A549 (cell line): ENCODE data around the gene ARFGAP2. TPM values are rescaled to one million over a fixed set of nuclear protein-coding genes. Genes with fewer than 3 reads are reported as not detected.

ENCODE experiments used
- ATAC-seq, 2 experiments: fragments of 200-7000 bp in 1 of 2; fragments of >200 bp in 1 of 2; cut with Nextera tagmentation in 1 of 2; cut with Tn5 transposase in 1 of 2; 3 replicates each; pipeline versions ENCODE4 v1.8.0 to v1.9.1; 2018 to 2020; ENCODE audit warnings: mild to moderate bottlenecking in 1 of 2, moderate library complexity in 1 of 2
- CTCF ChIA-PET: fragments of 300-600 bp; sonication (Branson Sonifier 250); formaldehyde crosslinking; extraction: SDS; loops from one replicate; lab custom pipeline; 2021; ENCODE audit warnings: antibody characterized with exemption, inconsistent platforms; lab: Yijun Ruan, JAX
- POLR2A ChIA-PET: fragments of 350-600 bp; formaldehyde crosslinking; extraction: SDS; loops from one replicate; lab custom pipeline; 2021; ENCODE audit warnings: antibody characterized with exemption, inconsistent platforms; lab: Yijun Ruan, JAX
- DNase-seq, 2 experiments: peaks; one replicate each; pipeline versions ENCODE4 v3.0.0 to v3.0.0-alpha.2; 2011 to 2016; ENCODE audit warnings: low read depth in 1 of 2, low spot score in 1 of 2
- FAIRE-seq: peaks from 2 replicates; lab custom pipeline; 2011; peaks lifted over from hg19 to GRCh38; lab: Jason Lieb, UNC
- H3K27ac ChIP-seq, 2 experiments: fragments of >200 bp; sonication (Bioruptor Twin); formaldehyde crosslinking; 3 replicates each; pipeline ENCODE4 v1.5.1; 2016 to 2017
- H3K4me1 ChIP-seq: fragments of >200 bp; sonication (Bioruptor Twin); formaldehyde crosslinking; 3 replicates; pipeline ENCODE4 v1.6.1; 2016
- H3K4me2 ChIP-seq: fragments of >200 bp; sonication (Bioruptor Twin); formaldehyde crosslinking; 3 replicates; pipeline ENCODE4 v1.6.1; 2016
- H3K4me3 ChIP-seq: fragments of >200 bp; sonication (Bioruptor Twin); formaldehyde crosslinking; 3 replicates; pipeline ENCODE4 v1.5.1; 2016
- H3K9me3 ChIP-seq: fragments of >200 bp; sonication (Bioruptor Twin); formaldehyde crosslinking; 3 replicates; pipeline ENCODE4 v1.6.1; 2016
- CHD2 ChIP-seq: fragments of 150-350 bp; IDR thresholded peaks from 2 replicates; pipeline ENCODE4 v1.6.1; 2014; ENCODE audit warnings: low read length; ENCODE audit not compliant: partially characterized antibody
- EHF ChIP-seq: fragments of 250-450 bp; sonication (Bioruptor Pico); IDR thresholded peaks from 2 replicates; pipeline ENCODE4 v1.5.0; 2020; ENCODE audit warnings: mild to moderate bottlenecking
- ESRRA ChIP-seq: fragments of 150-350 bp; IDR thresholded peaks from 2 replicates; pipeline ENCODE4 v1.6.1; 2014; ENCODE audit warnings: mild to moderate bottlenecking, low read length, borderline replicate concordance
- FOSL2 ChIP-seq, 2 experiments: fragments of 450-650 bp in 1 of 2; fragments of >200 bp in 1 of 2; sonication (Bioruptor Twin) in 1 of 2; formaldehyde crosslinking; IDR thresholded peaks; 2 replicates each; pipeline versions ENCODE4 v1.5.0 to v1.6.1; 2016 to 2020; ENCODE audit warnings: mild to moderate bottlenecking in 1 of 2, moderate library complexity in 1 of 2
- HOXA7 ChIP-seq: fragments of 250-450 bp; sonication (Bioruptor Pico); IDR thresholded peaks from 2 replicates; pipeline ENCODE4 v1.5.0; 2020; ENCODE audit warnings: mild to moderate bottlenecking, moderate library complexity
- JUNB ChIP-seq: fragments of >200 bp; sonication (Bioruptor Twin); formaldehyde crosslinking; IDR thresholded peaks from 2 replicates; pipeline ENCODE4 v1.6.1; 2016
- MYC ChIP-seq: IDR thresholded peaks from 2 replicates; pipeline ENCODE4 v1.6.1; 2012; ENCODE audit warnings: mild to moderate bottlenecking, inconsistent platforms, low read length, improper control_type of control experiment, borderline replicate concordance
- NPAS2 ChIP-seq: fragments of 250-450 bp; sonication (Bioruptor Pico); IDR thresholded peaks from 2 replicates; pipeline ENCODE4 v1.8.0; 2022; ENCODE audit warnings: mild to moderate bottlenecking, moderate library complexity, borderline replicate concordance
- POLR2A ChIP-seq: IDR thresholded peaks from 2 replicates; pipeline ENCODE4 v1.6.1; 2012; ENCODE audit warnings: mild to moderate bottlenecking, low read length
- RCOR1 ChIP-seq: fragments of 150-350 bp; IDR thresholded peaks from 2 replicates; pipeline ENCODE4 v1.6.1; 2014; ENCODE audit warnings: antibody characterized with exemption, low read length, low read depth
- SMC3 ChIP-seq: fragments of >200 bp; sonication (Bioruptor Twin); formaldehyde crosslinking; IDR thresholded peaks from 3 replicates; pipeline ENCODE4 v1.6.1; 2018; ENCODE audit warnings: inconsistent platforms
- TFCP2L1 ChIP-seq: fragments of 250-450 bp; sonication (Bioruptor Pico); IDR thresholded peaks from 2 replicates; pipeline ENCODE4 v1.5.0; 2021; ENCODE audit warnings: mild to moderate bottlenecking
- ZNF302 ChIP-seq: fragments of 250-450 bp; sonication (Bioruptor Pico); IDR thresholded peaks from 2 replicates; pipeline ENCODE4 v1.9.0; 2021; ENCODE audit warnings: inconsistent platforms, mild to moderate bottlenecking, moderate library complexity
- ZSCAN20 ChIP-seq: fragments of 250-450 bp; sonication (Bioruptor Pico); IDR thresholded peaks from 2 replicates; pipeline ENCODE4 v1.8.0; 2022; ENCODE audit warnings: mild to moderate bottlenecking, moderate library complexity
- WGBS: methylation state at CpG from one replicate; pipeline ENCODE4 v1.1.6; 2017; ENCODE audit errors: missing lambda C conversion rate; 5-methylcytosine and 5-hydroxymethylcytosine counted together
- polyA plus RNA-seq, 4 experiments: library from polyadenylated mRNA; depleted of rRNA in 3 of 4; stranded (reverse); fragments of >200 nt; fragmentation: RNase III in 1 of 4; extraction: RNeasy Plus Mini Kit Qiagen cat#74134 plus additional on column Dnase treatment in 1 of 4; gene quantifications; 2 replicates in 3 of 4; 3 replicates in 1 of 4; pipeline ENCODE4 v1.2.3, GENCODE V29; 2011 to 2017
- TF ChIP-seq, protein P1 (sequence below): IDR thresholded peaks from 2 replicates; pipeline ENCODE4 v1.6.1; 2012
- TF ChIP-seq, protein P2 (sequence below): IDR thresholded peaks from 2 replicates; pipeline ENCODE4 v1.6.1; 2012; ENCODE audit warnings: low read depth, borderline replicate concordance
- TF ChIP-seq, protein P3 (sequence below): fragments of 150-350 bp; IDR thresholded peaks from 2 replicates; pipeline ENCODE4 v1.6.1; 2014; ENCODE audit warnings: low read depth, mild to moderate bottlenecking, low read length
- TF ChIP-seq, protein P4 (sequence below): fragments of 250-450 bp; sonication (Bioruptor Pico); IDR thresholded peaks from 2 replicates; pipeline ENCODE4 v1.5.0; 2021; ENCODE audit warnings: mild to moderate bottlenecking, moderate library complexity, borderline replicate concordance
- TF ChIP-seq, protein P5 (sequence below): fragments of 450-650 bp; IDR thresholded peaks from 2 replicates; pipeline ENCODE4 v1.6.1; 2014; ENCODE audit warnings: antibody characterized with exemption

Gene ARFGAP2
- polyA plus RNA-seq, 2 of the 4 experiments (the other 2 are of a cell fraction): 29.5 to 34.0 TPM

DNA sequence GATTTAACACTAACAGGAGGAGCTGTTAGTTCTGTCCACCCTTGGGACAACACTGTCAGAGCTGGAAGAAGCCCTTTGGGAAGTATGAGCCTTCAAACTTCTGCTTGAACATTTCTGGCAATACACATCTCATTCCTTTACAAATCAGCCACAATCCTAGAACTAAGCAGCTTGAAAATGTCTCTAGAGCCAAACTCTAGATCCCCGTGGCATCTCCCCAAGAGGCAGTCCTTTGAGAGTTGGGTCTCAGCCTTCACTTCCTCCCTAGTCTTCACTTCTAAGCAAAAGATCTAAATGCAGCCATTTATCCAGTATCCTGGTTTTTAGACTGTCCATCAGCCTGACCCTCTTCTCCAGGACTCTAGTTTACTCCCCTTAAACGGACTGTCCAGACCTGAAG, 26.9 kb downstream of the ARFGAP2 start:
- ChIA-PET POLR2A (interaction anchor here (0.7 kb wide), 1 partner anchor 13 kb away, joined by 4 read pairs; no protein-coding TSS in a partner anchor), CTCF (interaction anchor here (1.0 to 6.5 kb wide), 6 partner anchors 10 to 263 kb away, joined by 3 to 82 read pairs (median 4); no protein-coding TSS in a partner anchor)
- ATAC-seq: no peak

DNA sequence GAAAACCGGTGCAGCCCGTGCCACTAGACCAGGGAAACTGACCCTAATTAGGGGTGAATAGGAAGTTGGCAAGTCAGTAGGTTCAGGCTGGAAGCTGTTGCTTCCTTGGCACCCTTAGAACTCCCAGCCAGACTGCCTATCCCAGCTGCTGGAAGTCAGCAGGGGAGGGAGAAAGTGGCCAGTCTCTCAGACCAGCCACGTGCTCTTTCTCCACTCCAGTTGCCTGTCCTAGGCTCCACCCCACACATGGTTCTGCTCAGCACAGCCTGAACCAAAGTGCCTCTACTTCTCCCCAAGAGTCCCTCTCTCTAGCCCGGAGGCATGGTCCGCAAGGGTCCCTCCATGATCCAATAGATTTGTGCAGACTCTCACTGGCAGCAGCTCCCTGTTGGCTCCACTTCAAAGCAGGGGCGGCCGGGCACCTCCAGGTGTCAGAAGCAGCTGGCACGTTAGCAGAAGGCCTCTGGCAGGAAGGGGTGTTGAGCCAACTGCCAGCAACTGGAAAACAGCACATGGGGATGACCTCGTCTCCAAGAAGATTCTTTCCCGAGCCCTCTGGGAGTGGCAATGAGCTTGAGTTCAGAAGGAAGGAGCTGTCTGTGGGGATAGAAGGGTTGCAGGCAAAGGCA, 27.7 kb downstream of the ARFGAP2 start:
- no peak for ATAC-seq
- POLR2A ChIA-PET: interaction anchor here (0.7 kb wide), 1 partner anchor 14 kb away, joined by 4 read pairs; no protein-coding TSS in a partner anchor
- TF ChIP-seq ZSCAN20 (CRISPR knock-in tag) (no peak), CHD2 (no peak), ZNF302 (CRISPR knock-in tag) (no peak)
- no peaks in the 10 kb centered on the region for H3K9me3 ChIP-seq
- FAIRE-seq: no peak
- H3K4me1 ChIP-seq: no peaks in the 10 kb centered on the region
- WGBS: 91% methylated on average over 10 of the region's 10 CpGs
- DNase-seq: no peak
- no peak overlapping the region for H3K4me3 ChIP-seq
- CTCF ChIA-PET: interaction anchor here (0.6 to 6.5 kb wide), 7 partner anchors 10 to 262 kb away, joined by 3 to 82 read pairs (median 4); no protein-coding TSS in a partner anchor
- H3K4me2 ChIP-seq: no peak overlapping the region
- no peak overlapping the region for H3K27ac ChIP-seq

More for the DNA sequence above, 26.9 kb downstream of the ARFGAP2 start:
- H3K4me1 ChIP-seq: no peaks in the 10 kb centered on the region
- FAIRE-seq: no peak
- 57% methylated on average over 2 of the region's 2 CpGs for WGBS
- no peaks in the 10 kb centered on the region for H3K9me3 ChIP-seq
- no peak for DNase-seq
- H3K4me2 ChIP-seq: no peak overlapping the region
- no peak overlapping the region for H3K4me3 ChIP-seq
- TF ChIP-seq, protein P1, sequence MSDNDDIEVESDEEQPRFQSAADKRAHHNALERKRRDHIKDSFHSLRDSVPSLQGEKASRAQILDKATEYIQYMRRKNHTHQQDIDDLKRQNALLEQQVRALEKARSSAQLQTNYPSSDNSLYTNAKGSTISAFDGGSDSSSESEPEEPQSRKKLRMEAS: no peak
- TF ChIP-seq SMC3: no peak
- H3K27ac ChIP-seq: no peak overlapping the region

DNA sequence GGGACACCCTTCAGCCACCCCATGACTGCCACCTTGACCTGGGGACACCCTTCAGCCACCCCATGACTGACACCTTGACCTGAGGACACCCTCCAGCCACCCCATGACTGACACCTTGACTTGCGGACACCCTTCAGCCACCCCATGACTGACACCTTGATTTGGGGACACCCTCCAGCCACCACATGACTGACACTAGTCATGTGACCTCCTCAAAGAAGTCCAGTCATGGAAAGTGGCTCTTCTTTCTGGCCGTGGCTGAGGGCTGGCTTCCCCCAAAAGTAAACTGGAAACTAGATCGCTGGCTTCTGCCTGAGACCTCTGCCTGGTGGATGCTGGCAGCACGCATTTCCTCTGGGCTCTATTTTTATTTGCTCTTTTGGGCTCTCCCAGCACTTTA, 28.4 kb downstream of the ARFGAP2 start:
- no peaks in the 10 kb centered on the region for H3K4me1 ChIP-seq
- no peak overlapping the region for H3K4me3 ChIP-seq
- POLR2A ChIA-PET: no interaction called here
- no peak for ATAC-seq
- CTCF ChIA-PET: no interaction called here
- H3K9me3 ChIP-seq: no peaks in the 10 kb centered on the region
- no peak overlapping the region for H3K27ac ChIP-seq
- H3K4me2 ChIP-seq: no peak overlapping the region
- TF ChIP-seq HOXA7 (CRISPR knock-in tag) (no peak), POLR2A (no peak), TFCP2L1 (CRISPR knock-in tag) (no peak), ESRRA (no peak), NPAS2 (CRISPR knock-in tag) (no peak), MYC (no peak), RCOR1 (no peak), JUNB (no peak), FOSL2 (IDR thresholded peaks at IDR 0.05) (no peak), FOSL2 (CRISPR knock-in tag; IDR thresholded peaks at IDR 0.05) (no peak), EHF (CRISPR knock-in tag) (no peak)
- TF ChIP-seq, protein P2, sequence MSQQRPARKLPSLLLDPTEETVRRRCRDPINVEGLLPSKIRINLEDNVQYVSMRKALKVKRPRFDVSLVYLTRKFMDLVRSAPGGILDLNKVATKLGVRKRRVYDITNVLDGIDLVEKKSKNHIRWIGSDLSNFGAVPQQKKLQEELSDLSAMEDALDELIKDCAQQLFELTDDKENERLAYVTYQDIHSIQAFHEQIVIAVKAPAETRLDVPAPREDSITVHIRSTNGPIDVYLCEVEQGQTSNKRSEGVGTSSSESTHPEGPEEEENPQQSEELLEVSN: no peak
- TF ChIP-seq, protein P3, sequence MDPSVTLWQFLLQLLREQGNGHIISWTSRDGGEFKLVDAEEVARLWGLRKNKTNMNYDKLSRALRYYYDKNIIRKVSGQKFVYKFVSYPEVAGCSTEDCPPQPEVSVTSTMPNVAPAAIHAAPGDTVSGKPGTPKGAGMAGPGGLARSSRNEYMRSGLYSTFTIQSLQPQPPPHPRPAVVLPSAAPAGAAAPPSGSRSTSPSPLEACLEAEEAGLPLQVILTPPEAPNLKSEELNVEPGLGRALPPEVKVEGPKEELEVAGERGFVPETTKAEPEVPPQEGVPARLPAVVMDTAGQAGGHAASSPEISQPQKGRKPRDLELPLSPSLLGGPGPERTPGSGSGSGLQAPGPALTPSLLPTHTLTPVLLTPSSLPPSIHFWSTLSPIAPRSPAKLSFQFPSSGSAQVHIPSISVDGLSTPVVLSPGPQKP: no peak
- TF ChIP-seq, protein P4, sequence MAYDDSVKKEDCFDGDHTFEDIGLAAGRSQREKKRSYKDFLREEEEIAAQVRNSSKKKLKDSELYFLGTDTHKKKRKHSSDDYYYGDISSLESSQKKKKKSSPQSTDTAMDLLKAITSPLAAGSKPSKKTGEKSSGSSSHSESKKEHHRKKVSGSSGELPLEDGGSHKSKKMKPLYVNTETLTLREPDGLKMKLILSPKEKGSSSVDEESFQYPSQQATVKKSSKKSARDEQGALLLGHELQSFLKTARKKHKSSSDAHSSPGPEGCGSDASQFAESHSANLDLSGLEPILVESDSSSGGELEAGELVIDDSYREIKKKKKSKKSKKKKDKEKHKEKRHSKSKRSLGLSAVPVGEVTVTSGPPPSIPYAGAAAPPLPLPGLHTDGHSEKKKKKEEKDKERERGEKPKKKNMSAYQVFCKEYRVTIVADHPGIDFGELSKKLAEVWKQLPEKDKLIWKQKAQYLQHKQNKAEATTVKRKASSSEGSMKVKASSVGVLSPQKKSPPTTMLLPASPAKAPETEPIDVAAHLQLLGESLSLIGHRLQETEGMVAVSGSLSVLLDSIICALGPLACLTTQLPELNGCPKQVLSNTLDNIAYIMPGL (CRISPR knock-in tag): no peak
- TF ChIP-seq, protein P5, sequence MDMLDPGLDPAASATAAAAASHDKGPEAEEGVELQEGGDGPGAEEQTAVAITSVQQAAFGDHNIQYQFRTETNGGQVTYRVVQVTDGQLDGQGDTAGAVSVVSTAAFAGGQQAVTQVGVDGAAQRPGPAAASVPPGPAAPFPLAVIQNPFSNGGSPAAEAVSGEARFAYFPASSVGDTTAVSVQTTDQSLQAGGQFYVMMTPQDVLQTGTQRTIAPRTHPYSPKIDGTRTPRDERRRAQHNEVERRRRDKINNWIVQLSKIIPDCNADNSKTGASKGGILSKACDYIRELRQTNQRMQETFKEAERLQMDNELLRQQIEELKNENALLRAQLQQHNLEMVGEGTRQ: no peak
- WGBS: 89% methylated on average over 3 of the region's 4 CpGs
- no peak for DNase-seq
- no peak for FAIRE-seq
